ENCODE measurements around the gene FLNB.

DNA sequence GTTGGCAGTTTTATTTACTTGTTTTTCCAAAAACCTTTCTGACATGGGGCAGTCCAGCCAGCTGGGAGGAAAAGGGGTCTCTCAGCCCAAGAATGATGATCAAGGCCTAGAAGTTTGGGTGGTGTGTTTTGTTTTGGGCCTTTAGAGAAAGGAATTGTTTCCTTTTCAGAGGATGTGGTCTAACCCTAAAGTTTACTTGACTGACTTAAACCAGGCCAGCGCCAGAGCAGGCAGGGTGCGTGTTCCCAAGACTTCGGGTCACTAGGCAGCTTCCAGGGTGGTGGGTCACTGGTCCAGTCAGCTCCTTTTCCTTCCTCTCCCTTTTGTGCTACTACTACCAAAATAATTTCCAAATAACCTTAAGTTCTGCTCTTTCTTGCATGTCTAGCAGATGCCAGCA, 4.9 kb downstream of the FLNB start:
- TF ChIP-seq ZNF41 (CRISPR knock-in tag; conservative IDR thresholded peaks at IDR 0.05) (no peak), TGIF2 (CRISPR knock-in tag; IDR thresholded peaks at IDR 0.05) (no peak), RAD21 (CRISPR knock-in tag; conservative IDR thresholded peaks at IDR 0.05 in 1 of 2, IDR thresholded peaks at IDR 0.05 in 1 of 2) (no peak), POLR2A (conservative IDR thresholded peaks at IDR 0.05) (no peak), PREB (CRISPR knock-in tag; IDR thresholded peaks at IDR 0.05) (no peak), MXI1 (IDR thresholded peaks at IDR 0.05; ENCODE audit: low read depth, low read length) (no peak), POLR2AphosphoS5 (IDR thresholded peaks at IDR 0.05; ENCODE audit: control insufficient read depth, insufficient read depth, low read depth, low read length) (no peak)
- TF ChIP-seq, protein P1, sequence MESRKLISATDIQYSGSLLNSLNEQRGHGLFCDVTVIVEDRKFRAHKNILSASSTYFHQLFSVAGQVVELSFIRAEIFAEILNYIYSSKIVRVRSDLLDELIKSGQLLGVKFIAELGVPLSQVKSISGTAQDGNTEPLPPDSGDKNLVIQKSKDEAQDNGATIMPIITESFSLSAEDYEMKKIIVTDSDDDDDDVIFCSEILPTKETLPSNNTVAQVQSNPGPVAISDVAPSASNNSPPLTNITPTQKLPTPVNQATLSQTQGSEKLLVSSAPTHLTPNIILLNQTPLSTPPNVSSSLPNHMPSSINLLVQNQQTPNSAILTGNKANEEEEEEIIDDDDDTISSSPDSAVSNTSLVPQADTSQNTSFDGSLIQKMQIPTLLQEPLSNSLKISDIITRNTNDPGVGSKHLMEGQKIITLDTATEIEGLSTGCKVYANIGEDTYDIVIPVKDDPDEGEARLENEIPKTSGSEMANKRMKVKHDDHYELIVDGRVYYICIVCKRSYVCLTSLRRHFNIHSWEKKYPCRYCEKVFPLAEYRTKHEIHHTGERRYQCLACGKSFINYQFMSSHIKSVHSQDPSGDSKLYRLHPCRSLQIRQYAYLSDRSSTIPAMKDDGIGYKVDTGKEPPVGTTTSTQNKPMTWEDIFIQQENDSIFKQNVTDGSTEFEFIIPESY (CRISPR knock-in tag; IDR thresholded peaks at IDR 0.05): no peak
- TF ChIP-seq, protein P2, sequence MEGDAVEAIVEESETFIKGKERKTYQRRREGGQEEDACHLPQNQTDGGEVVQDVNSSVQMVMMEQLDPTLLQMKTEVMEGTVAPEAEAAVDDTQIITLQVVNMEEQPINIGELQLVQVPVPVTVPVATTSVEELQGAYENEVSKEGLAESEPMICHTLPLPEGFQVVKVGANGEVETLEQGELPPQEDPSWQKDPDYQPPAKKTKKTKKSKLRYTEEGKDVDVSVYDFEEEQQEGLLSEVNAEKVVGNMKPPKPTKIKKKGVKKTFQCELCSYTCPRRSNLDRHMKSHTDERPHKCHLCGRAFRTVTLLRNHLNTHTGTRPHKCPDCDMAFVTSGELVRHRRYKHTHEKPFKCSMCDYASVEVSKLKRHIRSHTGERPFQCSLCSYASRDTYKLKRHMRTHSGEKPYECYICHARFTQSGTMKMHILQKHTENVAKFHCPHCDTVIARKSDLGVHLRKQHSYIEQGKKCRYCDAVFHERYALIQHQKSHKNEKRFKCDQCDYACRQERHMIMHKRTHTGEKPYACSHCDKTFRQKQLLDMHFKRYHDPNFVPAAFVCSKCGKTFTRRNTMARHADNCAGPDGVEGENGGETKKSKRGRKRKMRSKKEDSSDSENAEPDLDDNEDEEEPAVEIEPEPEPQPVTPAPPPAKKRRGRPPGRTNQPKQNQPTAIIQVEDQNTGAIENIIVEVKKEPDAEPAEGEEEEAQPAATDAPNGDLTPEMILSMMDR (IDR thresholded peaks at IDR 0.05 in 2 of 3, conservative IDR thresholded peaks at IDR 0.05 in 1 of 3; ENCODE audit: insufficient read depth in 2 of 3, low read depth in 1 of 3, low read length in 3 of 3): no peak

Measured in K562 (cell line).